Upper lobe of right lung (tissue), 1 donor: ENCODE measurements around the gene SGIP1. TPM values are rescaled to one million over a fixed set of nuclear protein-coding genes. Genes with fewer than 3 reads are reported as not detected.
"Not testable (repeated sequence)": the region's sequence is repeated elsewhere in the genome, so short reads cannot be mapped to it uniquely, and the experiment has no call there.

ENCODE experiments used
- ATAC-seq: fragments of 200-7000 bp; cut with Tn5 transposase; one replicate; pipeline ENCODE4 v1.9.1; 2020; ENCODE audit warnings: mild to moderate bottlenecking, moderate library complexity
- DNase-seq: peaks from one replicate; pipeline ENCODE4 v3.0.0-alpha.2; 2020
- H3K27ac ChIP-seq: fragments of 200-600 bp; one replicate; pipeline ENCODE4 v1.8.0; 2022
- H3K27me3 ChIP-seq: fragments of 200-600 bp; one replicate; pipeline ENCODE4 v1.8.0; 2022; ENCODE audit warnings: mild to moderate bottlenecking
- H3K36me3 ChIP-seq: fragments of 200-600 bp; one replicate; pipeline ENCODE4 v1.8.0; 2022
- H3K4me1 ChIP-seq: fragments of 200-600 bp; one replicate; pipeline ENCODE4 v1.8.0; 2022
- H3K4me3 ChIP-seq: fragments of 200-600 bp; one replicate; pipeline ENCODE4 v1.8.0; 2022; ENCODE audit warnings: mild to moderate bottlenecking
- H3K9me3 ChIP-seq: fragments of 200-600 bp; one replicate; pipeline ENCODE4 v1.8.0; 2022
- intact Hi-C: fragments of 100-400 bp; cut with DNase I; formaldehyde crosslinking; loops from one replicate; pipeline ENCODE4 v1.11.0; 2022
- total RNA-seq: library from RNA; stranded (reverse); fragmentation: NEBNext Ultra II Directional; extraction: Animal tissue kit (Norgen Biotek cat#: 25700); gene quantifications from one replicate; pipeline ENCODE4 v1.2.1, GENCODE V29; 2021
- TF ChIP-seq, protein P1 (sequence below): fragments of 200-600 bp; IDR thresholded peaks from one replicate; pipeline ENCODE4 v1.8.0; 2022; ENCODE audit warnings: antibody characterized with exemption
- donor health status: DM: no; HTN: yes; CAD: no; lungs with severe emphysema.

SGIP1 gene
- total RNA-seq, 1 donor from 2014 or later, result 19.8 TPM

DNA sequence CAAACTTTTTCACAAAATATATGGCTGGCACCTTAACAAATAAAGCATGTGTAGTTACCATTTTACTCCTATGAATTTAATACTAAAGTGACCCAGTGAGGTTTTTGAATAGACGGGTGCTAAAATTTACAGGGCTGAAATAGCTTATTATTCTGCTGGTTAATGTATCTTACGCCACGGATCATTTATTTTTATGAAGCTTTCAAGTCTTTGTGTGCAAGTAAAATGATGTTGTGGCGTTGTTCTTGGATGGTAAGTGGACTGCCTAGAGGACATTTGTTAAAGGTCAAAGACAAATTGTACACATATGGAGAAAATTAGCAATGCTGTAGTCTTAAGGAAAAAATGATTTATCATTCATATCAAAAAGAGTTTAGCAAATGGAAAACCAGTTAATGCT lies 244.3 kb downstream of the SGIP1 start:
- no peak overlapping the region for H3K4me3 ChIP-seq
- intact Hi-C loops, result no loop called here
- no peak for ATAC-seq

DNA sequence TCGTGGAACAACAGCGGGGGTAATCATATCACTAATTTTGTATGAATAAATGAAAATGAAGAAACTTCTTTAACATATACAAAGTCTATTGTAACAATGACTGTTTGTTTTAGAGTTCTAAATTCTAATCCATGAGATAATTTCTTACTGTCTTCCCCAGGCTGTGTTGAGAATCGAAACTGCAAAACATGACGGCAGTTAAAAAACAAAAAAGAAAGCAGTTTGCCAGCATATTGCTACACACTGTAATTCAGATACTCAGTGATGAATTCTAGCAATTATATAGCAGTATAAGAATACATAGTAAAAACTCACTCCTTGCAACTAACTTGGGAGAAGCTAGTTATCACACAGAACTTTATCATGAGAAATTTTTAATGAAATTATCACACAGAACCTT lies 245.0 kb downstream of the SGIP1 start:
- H3K36me3 ChIP-seq, result no peaks in the 10 kb centered on the region
- no peaks in the 10 kb centered on the region for H3K4me1 ChIP-seq
- H3K9me3 ChIP-seq, result no peaks in the 10 kb centered on the region
- no peaks in the 10 kb centered on the region for H3K27me3 ChIP-seq
- intact Hi-C loops, result no loop called here
- no peak for ATAC-seq
- H3K4me3 ChIP-seq, result peak overlapping the region; percentile 10
- H3K27ac ChIP-seq, result no peak overlapping the region
- no peak for DNase-seq
- TF ChIP-seq, protein P1, sequence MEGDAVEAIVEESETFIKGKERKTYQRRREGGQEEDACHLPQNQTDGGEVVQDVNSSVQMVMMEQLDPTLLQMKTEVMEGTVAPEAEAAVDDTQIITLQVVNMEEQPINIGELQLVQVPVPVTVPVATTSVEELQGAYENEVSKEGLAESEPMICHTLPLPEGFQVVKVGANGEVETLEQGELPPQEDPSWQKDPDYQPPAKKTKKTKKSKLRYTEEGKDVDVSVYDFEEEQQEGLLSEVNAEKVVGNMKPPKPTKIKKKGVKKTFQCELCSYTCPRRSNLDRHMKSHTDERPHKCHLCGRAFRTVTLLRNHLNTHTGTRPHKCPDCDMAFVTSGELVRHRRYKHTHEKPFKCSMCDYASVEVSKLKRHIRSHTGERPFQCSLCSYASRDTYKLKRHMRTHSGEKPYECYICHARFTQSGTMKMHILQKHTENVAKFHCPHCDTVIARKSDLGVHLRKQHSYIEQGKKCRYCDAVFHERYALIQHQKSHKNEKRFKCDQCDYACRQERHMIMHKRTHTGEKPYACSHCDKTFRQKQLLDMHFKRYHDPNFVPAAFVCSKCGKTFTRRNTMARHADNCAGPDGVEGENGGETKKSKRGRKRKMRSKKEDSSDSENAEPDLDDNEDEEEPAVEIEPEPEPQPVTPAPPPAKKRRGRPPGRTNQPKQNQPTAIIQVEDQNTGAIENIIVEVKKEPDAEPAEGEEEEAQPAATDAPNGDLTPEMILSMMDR, result no peak

More for the DNA sequence above, 244.3 kb downstream of the SGIP1 start:
- no peak overlapping the region for H3K27ac ChIP-seq
- H3K36me3 ChIP-seq, result no peaks in the 10 kb centered on the region
- H3K27me3 ChIP-seq, result no peaks in the 10 kb centered on the region
- TF ChIP-seq, protein P1, result no peak
- no peak for DNase-seq
- H3K9me3 ChIP-seq, result no peaks in the 10 kb centered on the region
- H3K4me1 ChIP-seq, result no peaks in the 10 kb centered on the region

DNA sequence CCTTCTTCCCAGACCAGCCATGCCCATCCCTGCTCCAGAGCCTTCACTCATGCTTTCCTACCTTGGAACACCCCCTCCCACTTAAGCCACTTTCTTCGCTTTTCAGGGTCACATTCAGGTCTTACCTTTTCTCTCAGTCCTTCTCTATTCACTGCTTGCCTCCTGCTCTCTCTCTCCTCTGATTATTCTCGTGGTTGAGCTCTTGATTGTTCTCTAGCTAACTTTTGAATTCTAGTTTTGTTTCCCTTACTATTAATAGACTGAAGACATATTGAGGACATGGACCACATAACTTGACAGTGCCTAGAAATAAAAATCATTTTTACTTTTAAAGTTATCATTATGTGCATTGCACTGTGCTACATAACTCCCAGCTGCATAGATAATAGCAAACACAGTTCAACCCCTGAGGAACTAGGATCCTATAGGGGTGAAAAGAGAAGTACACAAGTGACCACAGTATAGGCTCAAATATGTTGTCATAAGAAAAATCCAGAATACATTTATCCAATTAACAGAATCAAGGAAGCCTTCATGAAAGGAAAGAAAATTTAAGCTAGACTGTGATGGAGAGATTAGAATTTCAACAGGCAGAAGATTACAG lies 245.6 kb downstream of the SGIP1 start:
- H3K27ac ChIP-seq, result no peak overlapping the region
- no peak overlapping the region for H3K4me3 ChIP-seq
- H3K4me1 ChIP-seq, result no peaks in the 10 kb centered on the region
- DNase-seq, result no peak
- ATAC-seq, result no peak
- no peaks in the 10 kb centered on the region for H3K27me3 ChIP-seq
- TF ChIP-seq, protein P1, result no peak
- no peaks in the 10 kb centered on the region for H3K9me3 ChIP-seq
- H3K36me3 ChIP-seq, result no peaks in the 10 kb centered on the region
- intact Hi-C loops, result no loop called here

DNA sequence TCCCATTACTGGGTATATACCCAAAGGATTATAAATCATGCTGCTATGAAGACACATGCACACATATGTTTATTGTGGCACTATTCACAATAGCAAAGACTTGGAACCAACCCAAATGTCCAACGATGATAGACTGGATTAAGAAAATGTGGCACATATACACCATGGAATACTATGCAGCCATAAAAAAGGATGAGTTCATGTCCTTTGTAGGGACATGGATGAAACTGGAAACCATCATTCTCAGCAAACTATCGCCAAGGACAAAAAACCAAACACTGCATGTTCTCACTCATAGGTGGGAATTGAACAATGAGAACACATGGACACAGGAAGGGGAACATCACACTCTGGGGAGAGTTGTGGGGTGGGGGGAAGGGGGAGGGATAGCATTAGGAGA lies 251.8 kb downstream of the SGIP1 start:
- H3K4me1 ChIP-seq, H3K4me3 ChIP-seq, DNase-seq, H3K27ac ChIP-seq, H3K27me3 ChIP-seq, ATAC-seq, intact Hi-C loops, H3K9me3 ChIP-seq, H3K36me3 ChIP-seq: not testable (repeated sequence)

DNA sequence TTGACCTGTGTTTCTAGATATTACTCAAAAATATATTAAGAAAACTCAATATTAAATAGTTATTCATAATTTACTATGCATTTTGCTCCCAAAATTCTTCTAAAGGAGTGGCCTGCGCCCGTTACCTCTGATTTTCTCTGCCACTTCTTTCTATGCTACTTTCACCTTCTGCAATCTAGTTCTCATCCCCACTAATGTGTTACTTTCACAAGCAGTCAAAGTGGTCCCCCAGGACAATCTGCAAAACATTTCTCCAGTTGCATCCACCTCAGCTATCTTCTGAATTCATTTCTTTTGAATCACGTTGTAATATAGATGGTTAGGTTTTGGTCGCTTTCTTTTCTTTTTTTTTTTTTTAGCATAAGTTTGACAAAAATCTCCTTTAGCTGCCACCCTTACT lies 253.7 kb downstream of the SGIP1 start:
- ATAC-seq, result no peak
- no peak for DNase-seq
- intact Hi-C loops, result no loop called here
- Histone ChIP-seq H3K4me3 (no peak overlapping the region), H3K4me1 (no peaks in the 10 kb centered on the region), H3K27ac (no peak overlapping the region), H3K27me3 (no peaks in the 10 kb centered on the region), H3K9me3 (no peaks in the 10 kb centered on the region), H3K36me3 (no peaks in the 10 kb centered on the region)
- TF ChIP-seq, protein P1, result no peak

DNA sequence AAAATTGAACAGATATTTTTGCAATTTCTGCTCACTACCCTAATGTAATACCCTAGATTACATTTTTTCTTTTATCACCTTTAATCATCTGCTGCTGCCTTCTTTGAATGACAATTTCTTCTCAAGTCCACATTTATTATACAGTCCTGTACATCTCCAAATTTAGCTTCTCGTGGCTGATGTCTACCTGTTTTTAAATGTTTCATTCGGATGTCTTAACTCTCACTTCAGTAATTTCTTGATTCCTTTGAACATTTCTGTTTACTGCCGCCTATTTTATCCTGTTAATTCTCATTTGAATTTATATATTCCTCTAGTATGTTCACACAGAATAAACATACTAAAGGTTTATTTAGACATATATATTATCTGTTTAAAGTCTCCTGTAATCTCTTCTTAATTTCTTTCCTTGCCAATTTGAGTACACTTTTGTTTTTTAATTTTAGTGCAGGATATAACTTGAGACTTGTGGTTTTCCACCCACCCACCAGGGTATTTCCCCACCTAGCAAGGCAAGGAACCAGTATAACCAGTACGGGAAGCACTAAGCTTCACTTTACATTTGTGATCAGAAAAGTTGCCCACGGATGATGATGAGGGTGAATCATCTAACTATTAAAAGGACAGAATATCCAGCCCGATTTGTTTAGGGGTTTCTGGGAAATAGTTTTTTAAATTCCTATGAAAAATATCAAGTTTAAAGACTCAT lies 254.4 kb downstream of the SGIP1 start:
- no peaks in the 10 kb centered on the region for H3K36me3 ChIP-seq
- H3K27me3 ChIP-seq, result no peaks in the 10 kb centered on the region
- intact Hi-C loops, result no loop called here
- DNase-seq, result no peak
- no peak overlapping the region for H3K4me3 ChIP-seq
- TF ChIP-seq, protein P1, result no peak
- H3K27ac ChIP-seq, result no peak overlapping the region
- ATAC-seq, result no peak
- H3K4me1 ChIP-seq, result no peaks in the 10 kb centered on the region
- no peaks in the 10 kb centered on the region for H3K9me3 ChIP-seq
